Activated T-cell treated with anti-CD3 and anti-CD28 coated beads, Interleukin-2, amount 50 U/mL, for 48 hours (primary cell): ENCODE results near the gene KCNH6.

ENCODE experiments used
- DNase-seq, 2 experiments: peaks; one replicate each; pipeline ENCODE4 v3.0.0-alpha.2; 2020

KCNH6 gene

DNA sequence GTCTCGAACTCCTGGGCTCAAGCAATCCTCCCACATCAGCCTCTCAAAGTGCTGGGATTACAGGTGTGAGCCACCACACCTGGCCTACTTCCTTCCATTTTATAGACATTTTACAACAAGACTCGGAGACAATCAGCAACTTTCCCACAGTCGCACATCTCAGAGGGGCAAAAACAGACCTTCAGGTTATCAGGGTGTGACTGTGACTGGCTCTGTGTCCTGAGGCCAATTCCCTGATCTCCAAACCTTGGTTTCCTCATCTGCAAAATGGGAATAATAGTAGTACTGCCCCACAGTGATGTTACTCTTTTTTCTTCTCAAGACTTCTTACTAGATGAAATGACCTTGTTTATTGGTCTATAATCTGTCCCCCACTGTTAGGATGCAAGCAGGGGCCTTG is 10.8 kb upstream of the KCNH6 start:
- DNase-seq, result no peak

DNA sequence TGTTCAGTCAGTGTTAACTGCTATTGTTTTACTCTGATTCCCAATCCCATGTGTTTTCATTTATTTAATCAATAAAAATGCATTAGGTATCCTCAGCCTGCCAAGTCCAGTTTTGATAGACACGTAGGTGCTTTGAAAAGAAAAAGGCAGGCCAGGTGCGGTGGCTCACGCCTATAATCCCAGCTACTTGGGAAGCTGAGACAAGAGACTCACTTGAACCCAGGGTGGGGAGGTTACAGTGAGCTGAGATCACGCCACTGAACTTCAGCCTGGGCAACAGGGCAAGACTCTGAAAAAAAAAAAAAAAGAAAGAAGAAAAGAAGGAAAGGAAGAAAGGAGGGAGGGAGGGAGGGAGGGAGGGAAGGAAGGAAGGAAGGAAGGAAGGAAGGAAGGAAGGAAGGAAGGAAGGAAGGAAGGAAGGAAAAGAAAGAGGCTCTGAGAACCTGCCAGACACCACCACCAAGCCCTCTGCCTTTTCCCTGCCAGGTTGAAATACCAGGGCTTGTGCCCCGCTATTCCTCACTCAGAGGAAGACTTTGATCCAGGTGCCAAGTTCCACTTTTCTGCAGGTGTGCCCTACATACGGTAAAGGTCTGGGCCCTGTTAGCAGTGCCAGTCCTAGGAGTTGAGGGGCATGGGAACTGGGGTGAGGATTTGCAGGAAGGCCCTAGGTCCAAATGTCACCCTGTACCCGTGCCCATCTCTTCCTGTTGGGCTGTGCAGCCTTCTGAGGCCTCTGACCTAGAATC is 10.1 kb upstream of the KCNH6 start:
- DNase-seq, result no peak

DNA sequence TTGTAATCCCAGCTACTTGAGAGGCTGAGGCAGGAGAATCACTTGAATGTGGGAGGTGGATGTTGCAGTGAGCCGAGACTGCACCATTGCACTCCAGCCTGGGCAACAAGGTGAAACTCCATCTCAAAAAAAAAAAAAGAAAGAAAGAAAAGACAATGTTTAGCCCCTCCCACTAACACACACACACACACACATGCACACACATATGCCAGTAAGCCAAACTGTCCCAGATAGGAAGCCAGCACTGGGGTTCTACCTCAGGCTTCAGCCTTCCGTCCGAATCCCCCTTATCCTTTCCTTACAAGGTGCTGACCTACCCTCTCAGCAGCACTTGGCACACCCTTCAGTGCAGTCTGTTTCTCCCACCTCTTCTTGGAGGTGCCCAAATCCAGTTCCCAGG is 8.7 kb upstream of the KCNH6 start:
- DNase-seq, result no peak

DNA sequence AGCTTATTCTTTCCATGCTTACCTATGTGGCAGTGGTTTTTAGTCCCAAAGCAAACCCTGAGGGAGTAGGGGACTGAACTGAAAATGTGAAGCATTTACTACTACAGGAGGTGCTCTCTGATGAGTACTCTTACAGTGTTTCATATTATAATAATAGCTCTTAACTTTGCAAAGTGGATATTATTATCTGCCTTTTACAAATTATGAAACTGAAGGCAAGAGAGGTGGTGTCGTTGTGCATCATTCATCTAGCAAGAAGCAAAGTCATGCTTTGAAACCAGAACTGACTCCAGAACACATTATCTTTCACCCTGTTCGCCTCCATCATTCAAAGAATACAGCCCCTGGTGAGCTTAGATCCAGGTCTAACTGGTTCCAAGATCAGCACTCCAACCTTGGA is 8.2 kb upstream of the KCNH6 start:
- DNase-seq, result no peak

GRCh38 chr17:63515426-63515825 is 7.7 kb upstream of the KCNH6 start:
- DNase-seq, result no peak

GRCh38 chr17:63516910-63517824 is 6.0 kb upstream of the KCNH6 start:
- peak; percentile 70 to 71 for DNase-seq

DNA sequence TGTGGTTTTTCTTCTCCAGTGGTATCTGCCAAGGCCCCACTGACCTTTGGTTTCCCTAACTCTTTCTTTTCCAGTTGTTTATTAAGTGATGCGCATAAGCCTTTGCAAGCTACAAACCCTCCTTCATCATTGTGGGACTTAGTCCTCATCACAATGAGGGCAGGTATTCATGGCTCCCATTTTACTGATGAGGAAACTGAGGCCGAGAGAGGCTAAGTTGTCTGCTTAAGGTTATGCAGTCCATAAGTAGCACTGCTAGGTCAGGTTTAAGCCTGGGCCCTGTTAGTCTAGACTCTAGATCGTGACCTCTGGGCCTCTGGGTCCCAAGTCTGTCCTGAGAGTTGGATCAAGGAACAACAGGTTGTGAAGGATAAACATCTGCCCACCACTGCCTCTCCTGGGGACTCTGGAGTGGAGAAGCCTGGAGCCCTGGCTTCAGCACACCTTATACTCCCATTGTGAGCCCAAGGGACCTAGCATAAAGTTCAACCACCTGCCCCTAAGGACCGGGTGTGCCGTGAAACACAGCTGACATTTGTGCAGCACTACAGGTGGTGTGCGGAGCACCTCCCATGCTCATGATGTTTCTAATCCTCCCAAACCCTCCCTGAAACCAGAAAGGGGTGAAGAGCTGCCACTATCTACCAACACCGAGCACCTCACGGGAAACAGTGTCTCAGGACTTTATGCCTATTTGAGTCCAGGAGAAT is 5.2 kb upstream of the KCNH6 start:
- no peak for DNase-seq

DNA sequence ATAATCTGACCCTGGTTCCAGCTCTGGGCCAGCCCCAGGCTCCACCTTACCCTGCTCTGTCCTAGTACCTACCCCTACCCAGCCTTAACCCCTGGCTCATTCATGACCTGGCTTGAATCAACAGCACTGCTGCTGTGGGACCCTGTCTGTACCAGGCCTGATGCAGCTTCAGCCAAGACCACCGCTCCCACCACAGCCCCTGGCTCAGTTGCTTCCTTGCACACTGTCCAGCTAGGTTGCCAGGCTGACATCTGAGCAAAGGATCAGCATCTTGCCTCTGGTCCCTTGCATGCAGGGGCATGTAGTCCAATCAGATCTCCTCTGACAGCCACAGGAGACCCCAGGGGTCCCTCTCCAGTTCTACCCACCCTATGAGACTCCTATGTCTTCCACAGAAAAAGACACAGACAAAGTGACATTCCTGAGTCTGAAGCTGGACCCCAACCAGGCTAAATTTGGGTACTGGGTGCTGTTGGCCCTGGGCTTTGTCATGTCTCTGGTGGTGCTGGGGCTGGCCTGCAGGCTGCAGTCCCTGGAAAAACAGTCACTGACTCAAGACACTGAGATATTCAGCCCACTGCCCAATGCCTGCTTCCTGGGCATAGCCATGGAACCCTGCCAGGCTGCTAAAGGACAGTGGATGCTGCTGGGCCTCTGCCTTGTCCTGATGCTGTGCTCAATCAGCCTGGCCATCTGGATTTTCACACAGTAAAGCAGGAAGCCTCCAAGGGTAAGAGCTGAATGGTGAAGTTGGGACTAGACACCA is 3.9 kb upstream of the KCNH6 start:
- no peak for DNase-seq

- no peak for DNase-seq
These were observed 2.9 kb upstream of the KCNH6 start for GRCh38 chr17:63519972-63520882.

GRCh38 chr17:63524051-63524450 is 893 bp downstream of the KCNH6 start:
- no peak for DNase-seq

DNA sequence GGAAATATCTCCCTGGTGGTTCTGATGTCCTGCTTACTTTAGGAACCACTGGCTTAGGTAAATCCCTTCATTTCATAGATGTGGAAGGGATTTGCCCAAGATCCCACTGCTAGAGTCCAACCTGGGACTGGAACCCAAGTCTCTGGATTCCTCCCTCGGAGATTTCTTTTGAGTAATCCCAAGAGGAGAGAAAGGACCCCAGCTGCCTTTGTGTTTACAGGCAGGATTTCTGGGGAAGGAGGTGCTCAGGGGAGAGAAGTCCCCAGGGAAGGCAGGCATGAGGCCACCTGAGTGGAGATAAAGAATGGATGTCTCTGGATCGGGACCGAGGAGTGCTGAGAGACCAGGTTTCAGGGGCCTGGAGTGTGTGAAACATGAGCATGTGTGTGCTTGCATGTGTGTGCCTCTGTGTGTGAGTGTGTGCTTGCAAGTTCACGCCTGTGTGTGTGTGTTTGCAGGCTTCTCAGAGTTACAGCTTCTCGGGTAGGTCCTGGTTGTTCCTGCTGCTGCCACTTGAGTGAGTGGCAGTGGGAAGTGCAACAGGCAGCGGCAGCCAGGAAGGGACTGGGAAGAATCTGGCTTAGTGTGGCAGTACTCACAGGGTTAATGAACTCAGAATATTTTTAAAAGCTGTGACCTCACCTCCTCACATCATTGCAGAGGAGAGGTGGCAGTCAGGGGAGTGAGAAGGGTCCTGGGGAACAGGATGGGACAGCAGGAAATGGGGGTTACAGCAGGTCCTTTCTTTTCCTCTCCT is 2.2 kb downstream of the KCNH6 start:
- DNase-seq, result no peak

- no peak for DNase-seq
These were observed 3.7 kb downstream of the KCNH6 start for GRCh38 chr17:63526861-63527260.

GRCh38 chr17:63528183-63528582 is 5.0 kb downstream of the KCNH6 start:
- DNase-seq, result no peak

DNA sequence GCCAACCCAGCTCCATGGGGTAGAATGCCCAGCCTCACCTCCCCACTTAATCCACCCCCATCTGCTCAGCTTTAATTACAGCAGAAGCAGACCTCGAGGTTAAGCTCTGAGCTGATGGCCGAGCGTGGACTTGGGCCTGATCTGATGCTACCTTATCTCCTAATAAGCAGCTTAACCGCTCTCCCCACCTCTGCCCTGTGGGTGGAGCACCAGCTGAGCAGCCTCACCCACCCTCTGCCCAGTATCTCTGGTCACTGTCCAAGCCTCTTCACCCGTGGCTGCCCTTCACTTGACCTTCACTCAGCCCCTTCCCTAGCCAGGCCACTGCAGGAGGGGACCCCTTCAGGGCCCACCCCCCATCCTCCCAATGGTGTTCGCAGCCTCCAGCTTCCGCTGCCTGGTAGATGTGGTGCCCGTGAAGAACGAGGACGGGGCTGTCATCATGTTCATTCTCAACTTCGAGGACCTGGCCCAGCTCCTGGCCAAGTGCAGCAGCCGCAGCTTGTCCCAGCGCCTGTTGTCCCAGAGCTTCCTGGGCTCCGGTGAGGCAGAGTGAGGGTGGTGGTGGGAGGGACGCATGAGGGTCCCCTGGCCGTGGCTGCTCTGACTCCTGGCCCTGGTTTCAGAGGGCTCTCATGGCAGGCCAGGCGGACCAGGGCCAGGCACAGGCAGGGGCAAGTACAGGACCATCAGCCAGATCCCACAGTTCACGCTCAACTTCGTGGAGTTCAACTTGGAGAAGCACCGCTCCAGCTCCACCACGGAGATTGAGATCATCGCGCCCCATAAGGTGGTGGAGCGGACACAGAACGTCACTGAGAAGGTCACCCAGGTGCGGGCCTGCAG is 6.8 kb downstream of the KCNH6 start:
- DNase-seq, result no peak

GRCh38 chr17:63530557-63531021 is 7.4 kb downstream of the KCNH6 start:
- no peak for DNase-seq

DNA sequence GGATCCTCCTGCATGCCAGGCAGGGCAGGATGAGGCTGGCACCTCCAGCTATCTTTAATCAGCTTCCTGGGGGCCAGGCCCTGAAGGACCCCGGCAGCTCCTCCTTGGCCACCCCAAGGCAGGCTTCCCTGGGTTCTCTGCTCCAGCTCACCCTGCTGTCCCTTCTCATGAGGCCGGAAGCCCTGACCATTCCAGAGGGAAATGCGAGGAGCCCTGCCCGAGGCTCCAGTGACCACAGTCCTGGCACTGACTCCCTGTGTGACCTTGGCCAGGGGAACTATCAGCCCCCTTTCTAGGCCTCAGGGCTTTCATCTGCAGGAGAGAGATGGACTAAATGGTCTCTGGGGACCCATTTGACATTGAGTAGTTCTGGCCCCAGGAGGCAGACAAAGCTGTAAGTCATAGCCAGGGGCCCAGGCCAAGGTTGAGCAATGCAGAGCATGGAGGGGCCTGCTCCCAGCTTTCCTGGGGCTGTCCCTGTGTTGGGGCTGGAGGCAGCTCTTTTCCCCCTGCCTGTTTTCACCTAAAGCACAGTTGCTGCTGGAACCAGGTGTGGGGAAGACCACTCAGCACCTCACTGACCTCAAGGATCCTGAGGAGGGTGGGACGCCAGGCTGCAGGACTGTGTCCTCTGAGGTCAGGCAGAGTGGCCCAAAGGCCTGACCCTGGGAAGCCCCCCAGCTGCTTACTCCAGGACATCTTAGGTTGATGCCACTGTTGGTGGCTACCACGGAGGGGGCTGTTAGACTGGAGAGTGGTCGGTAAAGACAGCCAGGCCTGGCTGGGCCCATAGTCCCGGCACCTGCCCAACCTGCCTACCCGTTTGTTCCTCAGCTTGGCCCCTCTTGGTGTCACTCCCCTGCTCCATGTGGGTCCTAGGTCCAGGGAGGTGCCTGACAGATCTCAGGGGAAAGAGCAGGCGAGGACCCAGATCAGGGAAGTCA is 8.1 kb downstream of the KCNH6 start:
- DNase-seq, result no peak

DNA sequence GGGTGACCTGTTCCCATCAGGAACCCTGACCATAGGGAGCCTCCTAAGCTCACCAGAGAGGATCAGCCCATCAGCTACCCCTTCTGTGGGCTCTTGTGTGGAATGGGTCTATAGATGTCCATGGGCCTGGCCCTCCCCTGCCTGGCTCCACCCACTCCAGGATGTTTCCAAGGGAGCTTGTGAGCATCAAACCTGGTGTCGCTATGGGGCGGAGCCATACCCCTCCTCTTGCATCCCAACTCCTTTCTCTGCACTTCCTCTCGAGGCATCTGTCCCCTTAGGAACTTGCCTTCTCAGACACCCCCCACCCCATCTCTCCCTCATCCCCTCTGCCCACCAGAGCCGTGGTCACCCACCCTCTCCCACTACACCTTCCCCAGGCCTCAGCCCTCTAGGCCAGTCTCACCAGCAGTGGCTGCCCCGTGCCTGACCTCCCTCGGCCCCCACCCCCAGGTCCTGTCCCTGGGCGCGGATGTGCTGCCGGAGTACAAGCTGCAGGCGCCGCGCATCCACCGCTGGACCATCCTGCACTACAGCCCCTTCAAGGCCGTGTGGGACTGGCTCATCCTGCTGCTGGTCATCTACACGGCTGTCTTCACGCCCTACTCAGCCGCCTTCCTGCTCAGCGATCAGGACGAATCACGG is 10.4 kb downstream of the KCNH6 start:
- DNase-seq, result no peak

DNA sequence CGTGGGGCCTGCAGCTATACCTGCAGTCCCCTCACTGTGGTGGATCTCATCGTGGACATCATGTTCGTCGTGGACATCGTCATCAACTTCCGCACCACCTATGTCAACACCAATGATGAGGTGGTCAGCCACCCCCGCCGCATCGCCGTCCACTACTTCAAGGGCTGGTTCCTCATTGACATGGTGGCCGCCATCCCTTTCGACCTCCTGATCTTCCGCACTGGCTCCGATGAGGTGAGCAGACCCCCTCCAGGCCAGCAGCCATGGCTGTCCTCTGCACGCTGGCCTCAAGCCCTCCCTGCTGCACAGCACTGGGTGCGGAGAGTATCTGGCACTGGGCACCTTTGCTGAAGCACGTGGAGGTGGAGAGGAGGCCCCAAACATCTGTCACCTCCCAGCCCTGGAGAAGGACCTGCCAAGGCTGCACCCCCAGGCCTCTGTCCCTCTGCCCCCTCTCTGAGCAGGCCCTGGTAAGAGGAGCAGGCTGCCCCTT is 11.0 kb downstream of the KCNH6 start:
- no peak for DNase-seq
